Daoy (cell line): ENCODE measurements around the gene DNAJC16. TPM values are rescaled to one million over a fixed set of nuclear protein-coding genes. Genes with fewer than 3 reads are reported as not detected.

Experiments used
- DNase-seq: peaks from one replicate; pipeline ENCODE4 v3.0.0-alpha.2; 2015; ENCODE audit warnings: low read depth
- total RNA-seq: library from RNA; depleted of rRNA; stranded (reverse); fragments of >200 nt; shearing (Covaris generic); gene quantifications from 2 replicates; pipeline ENCODE4 v1.2.3, GENCODE V29; 2014; rRNA removed

Gene DNAJC16
- total RNA-seq, 1 experiment from 2014 or later: 10.9 TPM

DNA sequence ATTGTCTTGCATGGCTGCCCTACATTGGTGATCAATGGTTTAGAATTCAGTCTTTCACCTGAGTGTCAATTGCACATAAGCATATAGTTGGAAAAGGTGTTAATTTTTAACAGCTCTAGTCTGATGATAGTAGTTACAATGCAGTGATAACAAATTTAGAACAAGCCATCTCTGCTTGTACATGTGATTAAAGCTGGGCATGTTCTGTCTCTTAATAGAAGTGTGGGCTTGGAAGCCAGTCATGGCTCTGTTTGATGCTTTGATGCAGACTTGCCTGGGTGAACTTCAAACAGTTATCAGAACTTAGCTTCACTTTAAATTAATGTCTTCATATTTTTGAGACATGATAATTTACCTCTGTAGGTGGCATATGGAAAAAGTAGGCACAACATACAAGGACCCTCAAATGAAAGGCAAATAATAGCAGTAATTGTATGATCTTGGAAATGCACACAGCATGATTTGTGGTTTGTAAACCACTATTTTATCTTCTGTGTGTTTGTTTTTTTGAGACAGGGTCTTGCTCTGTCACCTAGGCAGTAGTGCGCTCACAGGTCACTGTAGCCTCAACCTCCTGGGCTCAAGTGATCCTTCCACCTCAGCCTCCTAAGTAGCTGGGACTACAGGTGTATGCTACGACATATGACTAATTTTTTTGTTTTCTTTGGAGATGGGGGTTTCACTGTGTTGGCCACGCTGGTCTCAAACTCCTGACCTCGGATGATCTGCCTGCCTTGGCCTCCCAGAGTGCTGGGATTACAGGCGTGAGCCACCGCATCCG is 94.4 kb downstream of the DNAJC16 start:
- no peak for DNase-seq

DNA sequence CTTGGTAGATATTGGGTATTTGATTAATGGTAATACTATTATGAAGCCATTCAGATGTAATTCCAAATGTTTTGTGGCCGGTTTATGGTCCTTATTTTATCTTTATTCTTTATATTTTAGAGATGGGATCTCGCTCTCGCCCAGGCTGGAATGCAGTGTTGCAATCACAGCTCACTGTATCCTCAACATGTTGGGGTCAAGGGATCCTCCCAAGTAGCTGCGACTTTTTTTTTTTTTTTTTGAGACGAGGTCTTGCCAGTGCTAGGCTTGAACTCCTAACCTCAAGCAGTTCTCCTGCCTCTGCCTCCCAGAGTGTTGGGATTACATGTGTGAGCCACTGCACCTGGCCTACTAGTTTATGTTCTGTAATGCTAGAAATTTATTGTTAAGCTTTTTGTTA is 95.3 kb downstream of the DNAJC16 start:
- DNase-seq: no peak

DNA sequence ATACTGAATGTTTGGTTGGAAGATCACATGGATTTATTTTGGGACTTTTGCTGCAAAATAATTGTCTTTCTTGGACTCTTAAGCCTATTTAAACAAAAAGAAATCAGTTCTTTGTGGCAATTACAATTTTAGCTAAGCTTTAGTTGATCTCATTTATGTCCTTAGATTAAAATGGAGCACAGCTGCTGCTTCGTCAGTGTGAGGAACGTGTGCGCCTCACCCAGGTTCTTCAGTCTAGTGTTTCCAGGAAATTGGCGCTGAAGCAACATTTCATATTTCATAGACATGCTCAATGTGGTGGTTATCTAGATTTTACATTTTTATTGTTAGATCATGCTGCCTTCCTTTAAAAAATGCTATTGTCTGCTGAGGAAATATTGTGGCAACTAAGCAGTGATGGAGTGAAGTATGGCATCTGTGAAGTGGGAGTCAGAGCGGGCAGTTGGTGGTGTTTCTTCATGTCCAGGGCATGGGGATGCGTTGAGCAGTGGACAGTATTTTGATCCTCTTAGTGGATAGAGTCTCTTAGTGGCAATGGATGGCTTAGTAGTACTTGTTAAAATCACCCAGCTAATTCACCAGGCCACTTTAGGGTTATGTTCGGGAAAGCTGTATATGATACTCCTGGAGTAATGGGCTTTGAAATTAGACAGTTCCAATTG is 96.2 kb downstream of the DNAJC16 start:
- DNase-seq: no peak

DNA sequence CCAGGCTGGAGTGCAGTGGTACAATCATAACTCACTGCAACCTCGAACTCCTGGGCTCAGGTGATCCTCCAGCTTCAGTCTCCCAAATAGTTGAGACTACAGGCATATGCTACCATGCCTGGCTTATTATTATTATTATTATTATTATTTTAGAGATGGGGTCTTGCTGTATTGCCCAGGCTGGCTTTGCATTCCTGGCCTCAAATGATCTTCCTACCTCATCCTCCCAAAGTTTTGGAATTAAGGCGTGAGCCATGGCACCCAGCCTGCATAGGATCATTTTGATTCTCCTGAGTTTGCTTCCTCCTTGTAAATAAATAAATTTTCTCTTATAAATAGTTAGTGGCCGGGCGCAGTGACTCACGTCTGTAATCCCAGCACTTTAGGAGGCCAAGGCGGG is 96.8 kb downstream of the DNAJC16 start:
- DNase-seq: no peak

DNA sequence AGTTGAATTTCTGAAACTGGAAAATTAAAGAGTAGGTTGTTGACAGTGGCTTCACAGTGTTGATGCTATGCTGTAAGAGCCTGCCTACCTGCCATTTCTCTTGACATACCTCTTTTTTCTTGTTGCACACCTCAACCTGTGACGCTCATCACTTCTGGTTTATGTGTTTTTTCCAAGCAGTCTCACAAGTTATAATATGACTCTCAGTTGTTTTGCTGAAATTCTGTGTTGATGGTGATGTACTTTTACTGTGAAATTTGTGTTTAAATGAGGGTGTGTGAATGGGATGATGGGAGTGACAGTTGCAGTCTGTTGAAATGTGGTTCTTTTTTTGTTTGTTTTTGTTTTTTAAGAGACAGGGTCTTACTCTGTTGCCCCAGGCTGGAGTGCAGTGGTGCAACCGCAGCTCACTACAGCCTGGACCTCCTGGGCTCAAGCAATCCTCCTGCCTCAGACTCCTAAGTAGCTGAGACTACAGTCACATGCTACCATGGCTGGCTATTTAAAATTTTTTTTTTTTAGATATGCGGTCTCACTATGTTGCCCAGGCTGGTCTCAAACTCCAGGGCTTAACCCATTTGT is 97.6 kb downstream of the DNAJC16 start:
- DNase-seq: no peak

DNA sequence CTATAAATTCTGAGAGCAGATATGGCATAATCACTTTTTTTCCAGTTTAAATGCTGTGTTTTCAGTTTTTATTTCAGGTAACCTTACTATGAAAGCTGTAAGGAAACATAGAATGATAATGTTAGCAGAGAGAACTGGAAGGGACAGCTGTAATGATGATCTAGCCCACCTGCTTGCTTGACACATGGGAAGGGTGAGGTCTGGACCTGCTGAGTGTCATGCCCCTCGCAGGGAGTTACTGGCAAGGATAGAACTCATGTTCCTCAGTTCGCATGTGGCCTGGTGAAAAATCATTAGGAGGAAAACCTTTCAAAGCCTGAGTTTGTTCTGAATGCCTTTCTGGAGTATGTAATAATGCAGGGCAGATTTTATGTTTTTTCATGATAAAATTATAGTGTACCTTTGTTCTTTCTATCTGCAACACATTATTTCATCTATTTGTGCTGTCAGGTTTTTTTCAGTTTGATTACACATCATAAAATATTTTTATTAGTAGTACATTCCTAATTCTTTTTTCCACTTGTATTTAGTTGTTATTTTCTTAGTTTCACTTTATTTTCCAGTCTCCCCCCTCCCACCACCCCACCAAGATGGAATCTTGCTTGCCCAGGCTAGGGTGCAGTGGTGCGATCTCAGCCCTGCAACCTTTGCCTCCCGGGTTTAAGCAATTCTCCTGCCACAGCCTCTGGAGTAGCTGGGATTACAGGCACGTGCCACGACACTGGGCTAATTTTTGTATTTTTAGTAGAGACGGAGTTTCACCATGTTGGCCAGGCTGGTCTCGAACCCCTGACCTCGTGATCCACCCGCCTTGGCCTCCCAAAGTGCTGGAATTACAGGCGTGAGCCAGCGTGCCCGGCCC is 98.6 kb downstream of the DNAJC16 start:
- no peak for DNase-seq

Other genes with a start within 250 kb of the DNAJC16 start
- gene EFHD2, start 117.0 kb upstream of the DNAJC16 start, total RNA-seq: 73.0 and 88.0 TPM in 2 replicates
- 7.8 TPM in 1 of 2 replicates, not detected in the other for gene CTRC, start 88.4 kb upstream of the DNAJC16 start, total RNA-seq
- gene CELA2A, start 70.1 kb upstream of the DNAJC16 start, total RNA-seq: not detected in 2 replicates
- not detected in 2 replicates for gene CELA2B, start 50.7 kb upstream of the DNAJC16 start, total RNA-seq
- 5.5 and 13.4 TPM in 2 replicates for gene CASP9, start 2.6 kb upstream of the DNAJC16 start, total RNA-seq
- 4.3 and 7.6 TPM in 2 replicates for gene AGMAT, start 58.2 kb downstream of the DNAJC16 start, total RNA-seq
- 9.4 and 14.9 TPM in 2 replicates for gene DDI2, start 90.6 kb downstream of the DNAJC16 start, total RNA-seq
- 31.0 and 31.2 TPM in 2 replicates for gene PLEKHM2, start 157.5 kb downstream of the DNAJC16 start, total RNA-seq
- 0.39 and 0.40 TPM in 2 replicates for gene SLC25A34, start 209.4 kb downstream of the DNAJC16 start, total RNA-seq
- not detected in 2 replicates for gene TMEM82, start 215.7 kb downstream of the DNAJC16 start, total RNA-seq
- gene FBLIM1, start 231.9 kb downstream of the DNAJC16 start, total RNA-seq: 42.1 and 59.7 TPM in 2 replicates